Measurements from ENCODE around the gene MBNL1. TPM values are rescaled to one million over a fixed set of nuclear protein-coding genes. Genes with fewer than 3 reads are reported as not detected.
"Not testable (repeated sequence)": the region's sequence is repeated elsewhere in the genome, so short reads cannot be mapped to it uniquely, and the experiment has no call there.

The MBNL1 gene
- total RNA-seq, 1 donor from 2014 or later, result 719 TPM

- no peak for DNase-seq (ENCODE audit: low spot score)
Observed at GRCh38 chr3:152375546-152375945, 106.8 kb downstream of the MBNL1 start.

DNA sequence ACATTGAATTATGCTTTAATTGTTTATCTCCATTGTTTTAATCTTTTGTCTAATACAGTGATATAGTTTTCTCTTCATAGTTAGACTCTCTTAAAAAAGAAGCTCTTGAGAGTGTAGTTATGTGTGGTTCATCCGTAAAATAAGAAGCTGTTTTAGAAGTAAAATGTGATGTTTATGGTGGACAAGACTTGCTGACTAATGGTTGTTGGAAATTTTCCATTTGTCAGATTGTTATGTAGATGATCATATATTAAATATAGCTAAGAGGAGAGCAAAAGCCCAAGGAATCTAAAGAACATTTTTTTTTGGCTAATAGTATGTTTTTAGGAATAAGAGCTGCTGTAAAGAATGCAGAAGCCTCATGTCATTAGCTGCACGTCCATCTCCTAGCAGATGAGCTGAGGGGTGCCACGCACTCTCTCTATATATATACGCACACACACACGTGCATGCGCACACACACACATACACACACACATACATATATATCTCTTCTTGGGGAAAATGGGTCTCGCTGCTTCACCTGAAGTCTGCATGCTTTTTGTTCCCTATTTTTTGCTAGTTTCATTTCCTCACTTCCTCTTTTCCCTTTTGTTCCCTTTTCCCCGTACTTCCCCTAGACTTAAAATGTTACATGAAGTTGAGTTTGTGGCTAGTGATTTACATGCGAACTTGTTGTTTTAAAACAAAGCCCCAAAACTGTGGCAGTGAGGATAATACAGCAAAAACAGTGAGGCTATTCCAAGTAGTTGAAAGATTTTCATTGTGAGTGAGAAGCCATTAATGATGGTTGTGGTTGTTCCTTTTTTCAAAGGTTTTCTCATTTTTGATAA is 107.8 kb downstream of the MBNL1 start:
- peak; percentile 48 for DNase-seq (ENCODE audit: low spot score)

GRCh38 chr3:152377184-152377570 is 108.4 kb downstream of the MBNL1 start:
- no peak for DNase-seq (ENCODE audit: low spot score)

- no peak for DNase-seq (ENCODE audit: low spot score)
Observed at GRCh38 chr3:152379415-152380042, 110.8 kb downstream of the MBNL1 start.

- no peak for DNase-seq (ENCODE audit: low spot score)
Observed at GRCh38 chr3:152380043-152380442, 111.3 kb downstream of the MBNL1 start.

- DNase-seq (ENCODE audit: low spot score), result no peak
Observed at GRCh38 chr3:152381881-152382295, 113.2 kb downstream of the MBNL1 start.

GRCh38 chr3:152382312-152383135 is 113.8 kb downstream of the MBNL1 start:
- no peak for DNase-seq (ENCODE audit: low spot score)

DNA sequence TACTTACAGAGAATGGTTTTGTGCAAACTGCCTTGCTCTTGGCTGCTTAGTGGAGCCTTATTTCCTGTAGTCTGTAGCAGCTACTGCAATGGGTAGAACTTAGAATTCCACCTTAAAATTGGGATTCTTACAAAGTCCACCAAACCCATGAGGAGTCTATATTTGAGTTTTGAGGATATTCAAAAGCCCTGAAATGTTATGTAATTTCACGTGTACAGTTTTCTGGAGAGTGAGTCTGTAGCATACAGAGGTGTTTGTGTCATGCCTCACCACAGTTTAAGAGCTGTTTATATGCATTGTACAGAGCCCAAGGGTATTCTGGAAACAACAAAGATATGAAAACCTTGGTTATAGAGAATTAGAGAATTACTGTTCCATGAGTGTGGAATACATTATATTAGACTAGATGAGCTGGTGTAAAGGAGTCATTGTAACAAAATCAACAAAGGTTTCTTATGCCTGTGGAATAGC is 114.4 kb downstream of the MBNL1 start:
- no peak for DNase-seq (ENCODE audit: low spot score)

DNA sequence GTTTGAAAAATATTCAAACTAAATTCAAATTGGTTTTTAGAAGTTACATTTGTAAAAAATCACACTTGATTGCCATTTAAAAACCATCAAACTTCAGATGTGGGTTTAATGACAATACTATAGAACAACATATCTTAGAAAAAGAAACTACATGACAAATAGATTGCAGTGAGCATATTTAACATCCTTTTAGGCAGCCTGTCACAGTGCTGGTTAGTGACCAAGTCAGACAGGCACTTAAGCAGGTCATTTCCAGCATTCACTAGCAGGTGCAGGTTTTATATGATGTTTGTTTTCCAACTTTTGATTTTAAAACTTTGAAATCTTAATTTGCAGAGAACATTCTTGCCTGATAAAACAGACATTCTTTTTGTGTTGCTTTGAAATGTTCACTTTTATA is 115.7 kb downstream of the MBNL1 start:
- DNase-seq (ENCODE audit: low spot score), result no peak

GRCh38 chr3:152385761-152386160 is 117.0 kb downstream of the MBNL1 start:
- peak; percentile 62 for DNase-seq (ENCODE audit: low spot score)

GRCh38 chr3:152386208-152386607 is 117.5 kb downstream of the MBNL1 start:
- no peak for DNase-seq (ENCODE audit: low spot score)

DNA sequence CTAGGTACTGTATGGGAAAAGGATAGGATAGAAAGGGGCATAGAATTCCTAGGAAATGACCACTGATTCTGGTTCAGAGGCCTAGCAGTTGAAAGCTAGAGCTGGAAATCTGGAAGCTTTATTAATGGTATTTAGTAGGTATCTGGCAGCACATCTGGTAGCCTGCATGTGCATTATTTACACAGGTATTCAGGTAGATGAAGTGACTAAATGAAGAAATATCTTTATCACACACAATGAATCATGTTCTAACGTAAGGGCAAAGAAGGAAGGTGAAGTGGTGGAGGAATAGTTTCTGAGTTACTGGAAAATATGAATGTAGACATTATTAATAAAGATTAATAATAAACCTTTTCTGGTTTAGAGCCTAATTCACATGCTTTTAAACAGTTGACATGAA is 119.9 kb downstream of the MBNL1 start:
- no peak for DNase-seq (ENCODE audit: low spot score)

GRCh38 chr3:152389316-152389934 is 120.7 kb downstream of the MBNL1 start:
- no peak for DNase-seq (ENCODE audit: low spot score)

DNA sequence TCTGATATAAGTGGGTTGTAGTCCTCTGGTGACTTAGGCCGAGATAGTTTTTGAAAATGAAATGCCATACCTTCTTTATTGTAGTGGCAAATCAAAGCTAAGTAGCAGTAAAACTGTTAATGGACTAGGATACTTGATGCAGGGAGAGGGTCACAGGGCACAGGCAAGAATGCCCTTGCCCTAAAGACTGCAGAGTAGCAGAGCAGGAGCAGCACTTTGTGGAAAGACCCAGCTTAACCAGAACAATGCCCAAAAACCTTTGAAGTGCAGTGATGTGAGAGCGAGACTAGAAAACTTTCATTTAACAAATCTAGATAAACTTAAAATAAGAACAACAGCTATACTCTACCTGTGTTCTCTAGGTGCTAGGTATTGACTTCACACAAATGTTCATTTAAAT is 121.9 kb downstream of the MBNL1 start:
- no peak for DNase-seq (ENCODE audit: low spot score)

- DNase-seq (ENCODE audit: low spot score), result no peak
Observed at GRCh38 chr3:152391671-152392070, 122.9 kb downstream of the MBNL1 start.

GRCh38 chr3:152392272-152392880 is 123.6 kb downstream of the MBNL1 start:
- no peak for DNase-seq (ENCODE audit: low spot score)

DNA sequence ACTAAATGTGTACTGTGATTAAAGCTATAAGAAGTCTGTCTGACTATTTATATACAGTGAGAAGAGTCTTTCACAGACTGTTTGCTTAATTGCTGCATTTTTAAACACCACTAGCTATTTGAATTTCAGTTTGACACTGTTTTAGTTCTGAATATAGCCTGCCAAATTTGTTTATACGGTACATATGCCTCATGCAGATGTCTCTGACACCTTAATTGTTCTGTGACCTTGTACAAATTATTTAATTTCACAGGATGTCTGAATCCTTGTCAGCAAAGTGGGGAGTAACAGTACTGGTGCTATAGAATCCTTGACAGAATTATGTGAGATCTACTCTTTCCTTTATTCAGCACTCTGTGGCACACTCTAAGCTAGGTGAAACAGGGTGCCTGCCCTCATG is 125.5 kb downstream of the MBNL1 start:
- no peak for DNase-seq (ENCODE audit: low spot score)

DNA sequence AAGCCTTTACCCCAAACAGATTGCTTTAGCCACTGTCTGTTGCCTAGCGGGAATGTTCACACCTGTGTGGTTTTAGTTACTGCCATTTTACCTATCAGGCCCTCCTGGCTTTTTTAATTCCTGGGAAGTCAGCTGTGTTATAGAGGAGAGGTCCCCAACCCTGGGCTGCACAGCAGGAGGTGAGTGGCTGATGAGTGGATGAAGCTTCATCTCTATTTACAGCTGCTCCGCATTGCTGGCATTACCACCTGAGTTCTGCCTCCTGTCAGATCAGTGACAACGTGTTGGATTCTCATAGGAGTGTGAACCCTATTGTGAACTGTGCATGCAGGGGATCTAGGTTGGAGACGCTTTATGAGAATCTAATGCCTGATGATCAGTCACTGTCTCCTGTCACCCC is 127.0 kb downstream of the MBNL1 start:
- no peak for DNase-seq (ENCODE audit: low spot score)

GRCh38 chr3:152396867-152397266 is 128.1 kb downstream of the MBNL1 start:
- DNase-seq (ENCODE audit: low spot score), result no peak

DNA sequence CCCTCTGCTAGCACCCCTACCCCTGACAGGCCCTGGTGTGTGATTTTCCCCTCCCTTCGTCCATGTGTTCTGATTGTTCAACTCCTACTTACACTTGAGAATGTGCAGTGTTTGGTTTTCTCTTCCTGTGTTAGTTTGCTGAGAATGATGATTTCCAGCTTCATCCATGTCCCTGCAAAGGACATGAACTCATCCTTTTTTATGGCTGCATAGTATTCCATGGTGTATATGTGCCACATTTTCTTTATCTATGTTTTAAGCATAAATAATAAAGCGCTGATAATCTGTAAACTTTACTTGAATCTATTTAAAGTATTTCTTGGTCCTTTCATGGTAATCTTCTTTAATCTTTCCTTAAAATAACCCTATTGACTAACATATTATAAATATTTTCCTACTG is 128.6 kb downstream of the MBNL1 start:
- not testable (repeated sequence) for DNase-seq (ENCODE audit: low spot score)

DNA sequence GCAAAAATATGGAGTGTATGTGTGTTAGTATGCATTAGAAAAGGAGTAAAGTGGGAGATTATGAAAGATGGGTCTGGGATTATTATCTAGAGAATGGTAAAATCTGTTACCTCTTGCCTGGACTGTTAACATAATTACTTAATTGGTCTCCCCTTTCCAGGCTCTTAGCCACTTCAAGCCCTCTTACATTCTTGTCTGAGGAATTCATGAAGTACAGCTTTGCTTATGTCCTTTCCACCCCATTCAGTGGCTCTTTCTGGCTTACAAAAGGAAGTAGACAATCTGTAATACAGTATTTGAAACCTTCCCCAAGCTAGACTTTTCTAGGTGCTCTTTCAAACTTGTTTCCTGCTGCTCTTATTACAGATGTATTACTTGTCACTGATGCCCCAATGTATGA is 129.8 kb downstream of the MBNL1 start:
- DNase-seq (ENCODE audit: low spot score), result no peak
